SK-N-SH (cell line): ENCODE results near the gene PGAP2. TPM values are rescaled to one million over a fixed set of nuclear protein-coding genes. Genes with fewer than 3 reads are reported as not detected.

Experiments
- CTCF ChIA-PET: fragments of 300-600, 350-600 bp; formaldehyde crosslinking; extraction: SDS; loops from one replicate; lab custom pipeline; 2021; lab: Yijun Ruan, JAX
- POLR2A ChIA-PET: fragments of 350-600 bp; sonication (Branson Sonifier 250); formaldehyde crosslinking; extraction: SDS; loops from one replicate; lab custom pipeline; 2020; ENCODE audit warnings: antibody characterized with exemption, inconsistent platforms; lab: Yijun Ruan, JAX
- DNase-seq: peaks from one replicate; pipeline ENCODE4 v3.0.0; 2012
- H2AFZ ChIP-seq: fragments of 200-600 bp; sonication (generic); 2 replicates; pipeline ENCODE4 v1.8.1; 2016; ENCODE audit warnings: antibody characterized with exemption, mild to moderate bottlenecking, low read depth
- H3F3A ChIP-seq: fragments of 200-600 bp; sonication (generic); replicated peaks from 2 replicates; pipeline ENCODE3; 2016; ENCODE audit warnings: antibody characterized with exemption, mild to moderate bottlenecking; ENCODE audit not compliant: insufficient read depth
- H3K27ac ChIP-seq, 2 experiments: fragments of 200-500 bp in 1 of 2; fragments of 200-600 bp in 1 of 2; sonication (Bioruptor generic) in 1 of 2; sonication (generic), shearing (Covaris generic) in 1 of 2; 2 replicates each; pipeline versions ENCODE4 v1.5.1 to v1.6.1; 2014 to 2016; ENCODE audit warnings: low read depth in 2 of 2, inconsistent platforms in 1 of 2, low read length in 1 of 2, mild to moderate bottlenecking in 1 of 2, mixed read lengths in 1 of 2
- H3K27me3 ChIP-seq: fragments of 200-600 bp; sonication (generic), shearing (Covaris generic); 2 replicates; pipeline ENCODE4 v1.6.1; 2016; ENCODE audit warnings: mixed run types; ENCODE audit not compliant: insufficient read depth
- H3K36me3 ChIP-seq, 2 experiments: fragments of 200-500 bp in 1 of 2; fragments of 200-600 bp in 1 of 2; sonication (Bioruptor generic) in 1 of 2; sonication (generic) in 1 of 2; replicated peaks in 1 of 2; 2 replicates each; pipeline versions ENCODE3 to v1.5.1; 2014 to 2016; ENCODE audit warnings: low read length in 1 of 2, mild to moderate bottlenecking in 1 of 2; ENCODE audit not compliant: insufficient read depth in 2 of 2, control insufficient read depth in 1 of 2
- H3K4me1 ChIP-seq, 2 experiments: fragments of 200-500 bp in 1 of 2; fragments of 200-600 bp in 1 of 2; sonication (Bioruptor generic) in 1 of 2; sonication (generic), shearing (Covaris generic) in 1 of 2; 2 replicates each; pipeline versions ENCODE4 v1.5.1 to v1.6.1; 2014 to 2016; ENCODE audit warnings: low read depth in 1 of 2, low read length in 1 of 2, mixed run types in 1 of 2; ENCODE audit not compliant: insufficient read depth in 2 of 2, control insufficient read depth in 1 of 2
- H3K4me2 ChIP-seq: fragments of 200-600 bp; sonication (generic), shearing (Covaris generic); 2 replicates; pipeline ENCODE4 v1.6.1; 2017; ENCODE audit warnings: mixed run types
- H3K4me3 ChIP-seq, 2 experiments: fragments of 200-500 bp in 1 of 2; fragments of 200-600 bp in 1 of 2; sonication (Bioruptor generic) in 1 of 2; sonication (generic), shearing (Covaris generic) in 1 of 2; 2 replicates each; pipeline versions ENCODE4 v1.5.1 to v1.8.1; 2014 to 2016; ENCODE audit warnings: low read depth in 2 of 2, inconsistent platforms in 1 of 2, low read length in 1 of 2, mild to moderate bottlenecking in 1 of 2, mixed read lengths in 1 of 2, moderate library complexity in 1 of 2
- H3K79me2 ChIP-seq: fragments of 200-600 bp; sonication (generic); 2 replicates; pipeline ENCODE4 v1.8.1; 2017; ENCODE audit warnings: mild to moderate bottlenecking; ENCODE audit not compliant: insufficient read depth
- H3K9ac ChIP-seq: fragments of 200-600 bp; sonication (generic); 2 replicates; pipeline ENCODE4 v1.6.1; 2017; ENCODE audit warnings: mixed run types
- H3K9me2 ChIP-seq: fragments of 200-600 bp; sonication (generic); 2 replicates; pipeline ENCODE4 v1.6.1; 2017; ENCODE audit warnings: mixed run types
- H3K9me3 ChIP-seq: fragments of 200-600 bp; sonication (generic); 2 replicates; pipeline ENCODE4 v1.6.1; 2017; ENCODE audit warnings: mixed run types, mild to moderate bottlenecking, moderate library complexity
- H4K20me1 ChIP-seq: fragments of 200-600 bp; sonication (generic); 2 replicates; pipeline ENCODE4 v1.6.1; 2017; ENCODE audit warnings: mild to moderate bottlenecking, mixed run types; ENCODE audit not compliant: insufficient read depth
- EP300 ChIP-seq, 2 experiments: IDR thresholded peaks; 2 replicates each; pipeline versions ENCODE4 v1.4.0 to v1.6.1; 2012; ENCODE audit warnings: borderline replicate concordance in 1 of 2, low read depth in 1 of 2, low read length in 1 of 2
- FOSL2 ChIP-seq: IDR thresholded peaks from 2 replicates; pipeline ENCODE4 v1.4.0; 2012; ENCODE audit warnings: low read depth, mild to moderate bottlenecking, moderate library complexity, borderline replicate concordance
- FOXJ3 ChIP-seq: sonication (generic); formaldehyde crosslinking; IDR thresholded peaks from 2 replicates; pipeline ENCODE4 v1.5.1; 2020; ENCODE audit warnings: mild to moderate bottlenecking, missing genetic modification reagents
- FOXM1 ChIP-seq: IDR thresholded peaks from 2 replicates; pipeline ENCODE4 v1.4.0; 2012; ENCODE audit warnings: low read depth, mild to moderate bottlenecking
- GABPA ChIP-seq: IDR thresholded peaks from 2 replicates; pipeline ENCODE4 v1.4.0; 2012; ENCODE audit warnings: low read depth, mild to moderate bottlenecking
- MEF2A ChIP-seq: IDR thresholded peaks from 2 replicates; pipeline ENCODE4 v1.4.0; 2012; ENCODE audit warnings: low read depth, borderline replicate concordance
- MXI1 ChIP-seq: IDR thresholded peaks from 2 replicates; pipeline ENCODE4 v1.6.1; 2012; ENCODE audit warnings: mild to moderate bottlenecking, low read depth, low read length, improper control_type of control experiment
- NRF1 ChIP-seq: IDR thresholded peaks from 2 replicates; pipeline ENCODE4 v1.6.1; 2012; ENCODE audit warnings: low read depth, mild to moderate bottlenecking, low read length
- POLR2AphosphoS5 ChIP-seq: IDR thresholded peaks from 2 replicates; pipeline ENCODE4 v1.6.1; 2012; ENCODE audit warnings: low read depth, low read length
- RAD21 ChIP-seq: IDR thresholded peaks from 2 replicates; pipeline ENCODE4 v1.6.1; 2012; ENCODE audit warnings: mild to moderate bottlenecking, low read length
- RCOR1 ChIP-seq: fragments of 150-350 bp; IDR thresholded peaks from 2 replicates; pipeline ENCODE4 v1.6.1; 2017; ENCODE audit warnings: antibody characterized with exemption, low read length
- RFX5 ChIP-seq: IDR thresholded peaks from 2 replicates; pipeline ENCODE4 v1.6.1; 2012; ENCODE audit warnings: mild to moderate bottlenecking, improper control_type of control experiment, low read length
- SMC3 ChIP-seq: IDR thresholded peaks from 2 replicates; pipeline ENCODE4 v1.6.1; 2012; ENCODE audit warnings: low read depth, low read length, improper control_type of control experiment
- TEAD4 ChIP-seq: IDR thresholded peaks from 2 replicates; pipeline ENCODE4 v1.4.0; 2012; ENCODE audit warnings: mild to moderate bottlenecking, borderline replicate concordance; ENCODE audit not compliant: insufficient read depth
- WGBS: methylation state at CpG from one replicate; pipeline ENCODE4 v1.1.6; 2017; ENCODE audit warnings: low lambda C conversion rate; 5-methylcytosine and 5-hydroxymethylcytosine counted together
- polyA plus RNA-seq, 3 experiments: library from polyadenylated mRNA; depleted of rRNA; stranded (reverse); fragments of >200 nt; gene quantifications; 2 replicates each; pipeline ENCODE4 v1.2.3, GENCODE V29; 2012
- TF ChIP-seq, protein P1 (sequence below): fragments of 150-350 bp; IDR thresholded peaks from 2 replicates; pipeline ENCODE4 v1.6.1; 2016; ENCODE audit warnings: mild to moderate bottlenecking, low read depth, low read length
- TF ChIP-seq, protein P2 (sequence below): IDR thresholded peaks from 2 replicates; pipeline ENCODE4 v1.4.0; 2012; ENCODE audit warnings: low read depth, borderline replicate concordance
- TF ChIP-seq, protein P3 (sequence below): IDR thresholded peaks from 2 replicates; pipeline ENCODE4 v1.4.0; 2012; ENCODE audit warnings: low read depth, borderline replicate concordance
- TF ChIP-seq, protein P4 (sequence below): IDR thresholded peaks from 2 replicates; pipeline ENCODE4 v1.6.1; 2012; ENCODE audit warnings: mild to moderate bottlenecking, low read depth, low read length, moderate library complexity

PGAP2 gene
- polyA plus RNA-seq, 1 of the 3 experiments (the other 2 are of a cell fraction), result 41.3 TPM

DNA sequence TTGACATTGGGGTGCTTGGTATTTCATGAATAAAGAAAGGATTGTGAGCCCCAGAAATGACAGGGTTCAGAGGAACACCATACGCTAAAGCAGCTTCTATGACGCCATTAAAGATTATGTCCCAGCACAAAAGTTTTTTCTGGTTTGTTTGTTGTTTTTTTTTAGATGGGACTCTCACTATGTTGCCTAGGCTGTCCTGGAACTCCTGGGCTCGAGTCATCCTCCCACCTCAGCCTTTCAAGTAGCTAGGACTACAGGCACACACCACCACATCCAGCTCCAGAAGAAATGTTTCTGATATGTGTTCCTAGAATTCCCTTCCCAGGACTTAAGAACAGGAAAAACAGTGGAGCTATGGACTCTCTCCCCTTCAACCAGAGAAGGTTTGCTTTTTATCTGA is 35.0 kb downstream of the PGAP2 start:
- Histone ChIP-seq H3K36me3 (peaks cover 0 to under 1% of the 10 kb centered on the region in 2 experiments), H3K27me3 (no peaks in the 10 kb centered on the region), H3K4me3 (no peak overlapping the region), H3K9ac (no peak overlapping the region), H3K9me2 (no peaks in the 10 kb centered on the region), H4K20me1 (peaks cover 15% of the 10 kb centered on the region), H3K4me2 (no peak overlapping the region), H3K4me1 (peaks cover 5 to 12% of the 10 kb centered on the region in 2 experiments; a peak in 2 of 4 replicates), H3F3A (peaks cover 4% of the 10 kb centered on the region), H3K27ac (no peak overlapping the region), H2AFZ (no peak overlapping the region), H3K9me3 (no peaks in the 10 kb centered on the region), H3K79me2 (peaks cover 30% of the 10 kb centered on the region)
- no peak for TF ChIP-seq POLR2AphosphoS5
- TF ChIP-seq RFX5, result no peak
- TF ChIP-seq GABPA, result no peak
- TF ChIP-seq, protein P1, sequence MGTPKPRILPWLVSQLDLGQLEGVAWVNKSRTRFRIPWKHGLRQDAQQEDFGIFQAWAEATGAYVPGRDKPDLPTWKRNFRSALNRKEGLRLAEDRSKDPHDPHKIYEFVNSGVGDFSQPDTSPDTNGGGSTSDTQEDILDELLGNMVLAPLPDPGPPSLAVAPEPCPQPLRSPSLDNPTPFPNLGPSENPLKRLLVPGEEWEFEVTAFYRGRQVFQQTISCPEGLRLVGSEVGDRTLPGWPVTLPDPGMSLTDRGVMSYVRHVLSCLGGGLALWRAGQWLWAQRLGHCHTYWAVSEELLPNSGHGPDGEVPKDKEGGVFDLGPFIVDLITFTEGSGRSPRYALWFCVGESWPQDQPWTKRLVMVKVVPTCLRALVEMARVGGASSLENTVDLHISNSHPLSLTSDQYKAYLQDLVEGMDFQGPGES, result no peak
- TF ChIP-seq EP300 (IDR thresholded peaks at IDR 0.05; ENCODE audit: borderline replicate concordance in 1 of 2, low read depth in 1 of 2, low read length in 1 of 2), result no peak
- TF ChIP-seq MXI1, result no peak
- no peak for TF ChIP-seq SMC3
- TF ChIP-seq, protein P2, sequence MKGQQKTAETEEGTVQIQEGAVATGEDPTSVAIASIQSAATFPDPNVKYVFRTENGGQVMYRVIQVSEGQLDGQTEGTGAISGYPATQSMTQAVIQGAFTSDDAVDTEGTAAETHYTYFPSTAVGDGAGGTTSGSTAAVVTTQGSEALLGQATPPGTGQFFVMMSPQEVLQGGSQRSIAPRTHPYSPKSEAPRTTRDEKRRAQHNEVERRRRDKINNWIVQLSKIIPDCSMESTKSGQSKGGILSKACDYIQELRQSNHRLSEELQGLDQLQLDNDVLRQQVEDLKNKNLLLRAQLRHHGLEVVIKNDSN, result no peak
- no peak for TF ChIP-seq FOXM1
- no peak for TF ChIP-seq RAD21
- WGBS, result 91% methylated on average over 3 of the region's 3 CpGs
- ChIA-PET CTCF (interaction anchor here (12.1 to 18.6 kb wide), 2 partner anchors 9 to 226 kb away, joined by 134 to 636 read pairs; partner anchors contain the start of gene STIM1), POLR2A (no interaction called here)
- DNase-seq, result no peak

DNA sequence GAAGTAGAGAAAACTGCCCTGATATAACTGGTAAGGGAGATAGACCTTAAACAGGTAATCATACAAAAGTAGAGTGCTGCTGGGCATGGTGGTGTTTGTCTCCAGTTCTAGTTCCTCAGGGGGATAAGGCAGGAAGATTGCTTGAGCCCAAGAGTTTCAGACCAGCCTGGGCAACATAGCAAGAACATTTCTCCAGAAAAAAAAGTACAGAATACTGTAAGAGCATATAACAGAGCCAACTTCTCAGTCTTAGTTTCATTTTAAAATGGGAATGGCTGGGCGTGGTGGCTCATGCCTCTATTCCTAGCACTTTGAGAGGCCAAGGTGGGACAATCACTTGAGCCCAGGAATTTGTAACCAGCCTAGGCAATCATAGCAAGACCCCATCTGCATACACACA is 36.9 kb downstream of the PGAP2 start:
- H3K9me3 ChIP-seq, result no peaks in the 10 kb centered on the region
- no peaks in the 10 kb centered on the region; a peak in 1 of 4 replicates for H3K4me1 ChIP-seq
- H3K4me3 ChIP-seq, result no peak overlapping the region
- peaks cover 11% of the 10 kb centered on the region for H3K79me2 ChIP-seq
- no peak for TF ChIP-seq TEAD4
- TF ChIP-seq FOXJ3 (CRISPR knock-in tag), result no peak
- TF ChIP-seq NRF1, result no peak
- TF ChIP-seq, protein P3, sequence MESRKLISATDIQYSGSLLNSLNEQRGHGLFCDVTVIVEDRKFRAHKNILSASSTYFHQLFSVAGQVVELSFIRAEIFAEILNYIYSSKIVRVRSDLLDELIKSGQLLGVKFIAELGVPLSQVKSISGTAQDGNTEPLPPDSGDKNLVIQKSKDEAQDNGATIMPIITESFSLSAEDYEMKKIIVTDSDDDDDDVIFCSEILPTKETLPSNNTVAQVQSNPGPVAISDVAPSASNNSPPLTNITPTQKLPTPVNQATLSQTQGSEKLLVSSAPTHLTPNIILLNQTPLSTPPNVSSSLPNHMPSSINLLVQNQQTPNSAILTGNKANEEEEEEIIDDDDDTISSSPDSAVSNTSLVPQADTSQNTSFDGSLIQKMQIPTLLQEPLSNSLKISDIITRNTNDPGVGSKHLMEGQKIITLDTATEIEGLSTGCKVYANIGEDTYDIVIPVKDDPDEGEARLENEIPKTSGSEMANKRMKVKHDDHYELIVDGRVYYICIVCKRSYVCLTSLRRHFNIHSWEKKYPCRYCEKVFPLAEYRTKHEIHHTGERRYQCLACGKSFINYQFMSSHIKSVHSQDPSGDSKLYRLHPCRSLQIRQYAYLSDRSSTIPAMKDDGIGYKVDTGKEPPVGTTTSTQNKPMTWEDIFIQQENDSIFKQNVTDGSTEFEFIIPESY, result no peak
- no peak for TF ChIP-seq RCOR1
- no peak for TF ChIP-seq MEF2A
- no peak for TF ChIP-seq SMC3
- TF ChIP-seq, protein P4, sequence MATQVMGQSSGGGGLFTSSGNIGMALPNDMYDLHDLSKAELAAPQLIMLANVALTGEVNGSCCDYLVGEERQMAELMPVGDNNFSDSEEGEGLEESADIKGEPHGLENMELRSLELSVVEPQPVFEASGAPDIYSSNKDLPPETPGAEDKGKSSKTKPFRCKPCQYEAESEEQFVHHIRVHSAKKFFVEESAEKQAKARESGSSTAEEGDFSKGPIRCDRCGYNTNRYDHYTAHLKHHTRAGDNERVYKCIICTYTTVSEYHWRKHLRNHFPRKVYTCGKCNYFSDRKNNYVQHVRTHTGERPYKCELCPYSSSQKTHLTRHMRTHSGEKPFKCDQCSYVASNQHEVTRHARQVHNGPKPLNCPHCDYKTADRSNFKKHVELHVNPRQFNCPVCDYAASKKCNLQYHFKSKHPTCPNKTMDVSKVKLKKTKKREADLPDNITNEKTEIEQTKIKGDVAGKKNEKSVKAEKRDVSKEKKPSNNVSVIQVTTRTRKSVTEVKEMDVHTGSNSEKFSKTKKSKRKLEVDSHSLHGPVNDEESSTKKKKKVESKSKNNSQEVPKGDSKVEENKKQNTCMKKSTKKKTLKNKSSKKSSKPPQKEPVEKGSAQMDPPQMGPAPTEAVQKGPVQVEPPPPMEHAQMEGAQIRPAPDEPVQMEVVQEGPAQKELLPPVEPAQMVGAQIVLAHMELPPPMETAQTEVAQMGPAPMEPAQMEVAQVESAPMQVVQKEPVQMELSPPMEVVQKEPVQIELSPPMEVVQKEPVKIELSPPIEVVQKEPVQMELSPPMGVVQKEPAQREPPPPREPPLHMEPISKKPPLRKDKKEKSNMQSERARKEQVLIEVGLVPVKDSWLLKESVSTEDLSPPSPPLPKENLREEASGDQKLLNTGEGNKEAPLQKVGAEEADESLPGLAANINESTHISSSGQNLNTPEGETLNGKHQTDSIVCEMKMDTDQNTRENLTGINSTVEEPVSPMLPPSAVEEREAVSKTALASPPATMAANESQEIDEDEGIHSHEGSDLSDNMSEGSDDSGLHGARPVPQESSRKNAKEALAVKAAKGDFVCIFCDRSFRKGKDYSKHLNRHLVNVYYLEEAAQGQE, result no peak
- TF ChIP-seq FOSL2, result no peak
- no peaks in the 10 kb centered on the region for H3K27me3 ChIP-seq
- ChIA-PET POLR2A (no interaction called here), CTCF (interaction anchor here (0.9 to 18.6 kb wide), 3 partner anchors 7 to 224 kb away, joined by 3 to 636 read pairs (median 134); partner anchors contain the start of gene STIM1)
- no peak overlapping the region for H2AFZ ChIP-seq
- no peaks in the 10 kb centered on the region; the same call in 1 of the 2 replicates for H4K20me1 ChIP-seq
- H3K27ac ChIP-seq, result no peak overlapping the region
- no peak for DNase-seq
- H3K9me2 ChIP-seq, result no peaks in the 10 kb centered on the region
- no peak overlapping the region for H3K4me2 ChIP-seq
- H3F3A ChIP-seq, result peaks cover 4% of the 10 kb centered on the region
- H3K36me3 ChIP-seq, result no peaks in the 10 kb centered on the region
- no peak overlapping the region for H3K9ac ChIP-seq
- WGBS, result 92% methylated on average over 1 of the region's 1 CpG
